SH-SY5Y (cell line): Measurements from ENCODE around the gene TRIM2.

Source experiments
- GATA2 ChIP-seq: IDR thresholded peaks from 2 replicates; pipeline ENCODE4 v1.6.1; 2011; ENCODE audit warnings: mild to moderate bottlenecking, low read depth, low read length
- GATA3 ChIP-seq: IDR thresholded peaks from 2 replicates; pipeline ENCODE4 v1.6.1; 2011; ENCODE audit warnings: low read depth, mild to moderate bottlenecking, low read length, moderate library complexity

GRCh38 chr4:153189016-153189801 lies 15.0 kb upstream of the TRIM2 start:
- TF ChIP-seq GATA3 (no peak), GATA2 (no peak)
